DMS79 treated with DMSO at 0.1 percent for 48 hours (cell line): ENCODE data around the gene DOK6.
"Not testable (repeated sequence)": the region's sequence is repeated elsewhere in the genome, so short reads cannot be mapped to it uniquely, and the experiment has no call there.

Source experiments
- DNase-seq: peaks from one replicate; lab custom pipeline; 2025; lab: John Stamatoyannopoulos, UW

The DOK6 gene

GRCh38 chr18:69400253-69400975 lies at the start of gene DOK6:
TSS of gene DOK6 (plus strand) at chr18:69400888.
- peak; percentile 88 for DNase-seq

DNA sequence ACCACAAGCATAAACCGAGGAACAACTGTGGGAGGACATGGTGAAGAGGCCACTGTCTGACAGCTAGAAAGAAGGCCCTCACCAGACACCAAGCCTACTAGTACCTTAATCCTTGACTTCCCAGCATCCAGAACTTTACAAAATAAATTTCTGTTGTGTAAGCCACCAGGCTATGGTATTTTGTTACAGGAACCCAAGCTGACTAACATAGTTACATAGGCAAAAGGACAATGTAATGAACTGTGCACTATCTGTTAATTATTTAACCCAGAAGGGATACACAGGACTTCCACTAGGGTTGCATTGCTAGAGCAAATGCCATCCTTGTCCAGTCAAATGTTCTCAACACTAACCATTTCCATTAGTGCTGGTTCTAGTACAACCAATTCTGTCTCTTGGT lies 47.7 kb upstream of the DOK6 start:
- DNase-seq: no peak

DNA sequence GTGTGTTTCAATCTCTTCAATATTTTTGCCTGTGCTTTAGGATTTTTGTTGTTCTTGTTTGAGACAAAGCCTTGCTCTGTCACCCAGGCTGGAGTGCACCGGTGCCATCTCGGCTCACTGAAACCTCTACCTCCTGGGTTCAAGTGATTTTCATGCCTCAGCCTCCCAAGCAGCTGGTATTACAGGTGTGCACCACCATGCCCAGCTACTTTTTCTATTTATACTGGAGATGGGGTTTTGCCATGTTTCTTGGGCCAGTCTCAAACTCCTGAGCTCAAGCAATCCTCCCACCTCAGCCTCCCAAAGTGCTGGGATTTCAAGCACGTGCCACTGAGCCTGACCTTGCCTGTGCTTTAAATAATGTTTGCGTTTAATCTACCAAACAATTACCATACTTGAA lies 43.1 kb upstream of the DOK6 start:
- no peak for DNase-seq

GRCh38 chr18:69358212-69358895 lies 42.3 kb upstream of the DOK6 start:
- no peak for DNase-seq

DNA sequence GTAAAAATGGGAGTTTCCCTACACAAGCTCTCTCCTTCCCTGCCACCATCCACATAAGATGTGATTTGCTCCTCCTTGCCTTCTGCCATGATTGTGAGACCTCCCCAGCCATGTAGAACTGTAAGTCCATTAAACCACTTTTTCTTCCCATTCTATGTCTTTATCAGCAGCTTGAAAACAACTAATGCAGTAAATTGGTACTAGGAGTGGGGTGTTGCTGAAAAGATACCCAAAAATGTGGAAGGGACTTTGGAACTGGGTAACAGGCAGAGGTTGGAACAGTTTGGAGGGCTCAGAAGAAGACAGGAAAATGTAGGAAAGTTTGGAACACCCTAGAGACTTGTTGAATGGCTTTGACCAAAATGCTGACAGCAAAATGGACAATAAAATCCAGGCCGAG lies 40.9 kb upstream of the DOK6 start:
- not testable (repeated sequence) for DNase-seq

DNA sequence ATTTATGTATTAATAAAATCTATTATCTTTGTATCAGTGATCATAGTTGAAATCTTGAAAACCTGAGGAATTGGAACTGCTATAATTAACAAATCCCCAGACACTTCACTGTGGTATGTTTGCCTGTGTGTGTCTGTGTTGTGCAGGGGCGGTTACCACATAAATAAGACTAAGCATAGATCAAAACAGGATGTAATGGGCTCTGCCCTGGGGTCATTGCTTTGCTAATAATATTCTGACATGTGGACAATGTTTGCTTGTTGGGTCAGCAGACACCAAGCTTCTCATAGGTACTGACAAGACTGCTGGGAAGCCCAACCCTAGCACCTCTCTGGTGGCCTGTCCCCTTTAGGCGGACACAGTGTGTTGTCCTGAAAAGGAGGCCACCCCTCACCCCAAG lies 35.8 kb upstream of the DOK6 start:
- DNase-seq: no peak

DNA sequence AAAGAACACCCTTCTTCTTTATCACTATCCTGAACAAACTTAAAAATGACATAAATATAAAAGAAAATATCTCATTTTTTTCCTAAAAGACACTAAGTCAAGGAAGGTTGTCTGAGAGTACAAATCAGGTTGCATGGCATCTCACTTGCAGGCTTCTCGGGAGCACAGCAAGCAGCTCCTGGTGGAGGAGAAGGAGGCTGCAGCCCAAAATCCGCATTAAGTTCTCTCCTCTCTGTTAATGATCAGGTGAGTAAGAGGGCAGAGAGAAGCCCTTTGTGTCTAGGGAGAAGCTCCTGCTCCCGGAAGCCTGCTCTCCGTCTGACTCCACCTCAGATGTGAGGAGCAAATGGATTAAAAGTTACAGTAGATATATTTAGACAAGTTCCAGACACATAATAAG lies 35.0 kb upstream of the DOK6 start:
- DNase-seq: no peak

DNA sequence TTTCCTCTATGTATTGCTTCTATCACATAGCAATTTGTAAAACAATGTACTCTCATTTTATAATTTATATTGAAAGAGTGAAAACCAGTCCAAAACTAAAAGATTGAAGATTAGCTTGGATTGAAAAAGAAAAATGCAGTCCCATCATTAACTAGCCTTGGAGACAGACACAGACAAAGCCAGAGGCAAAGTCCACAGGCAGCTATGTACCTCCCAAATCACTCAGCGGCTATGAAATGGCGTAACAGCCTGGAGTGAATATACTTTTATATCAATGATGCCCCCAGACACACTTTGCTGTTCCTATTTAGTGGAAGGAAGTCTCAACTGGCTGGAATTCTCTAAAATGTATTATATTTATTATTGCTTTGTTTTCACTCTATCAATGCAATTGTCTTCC lies 33.6 kb upstream of the DOK6 start:
- DNase-seq: no peak

GRCh38 chr18:69371729-69372128 lies 29.0 kb upstream of the DOK6 start:
- DNase-seq: no peak

DNA sequence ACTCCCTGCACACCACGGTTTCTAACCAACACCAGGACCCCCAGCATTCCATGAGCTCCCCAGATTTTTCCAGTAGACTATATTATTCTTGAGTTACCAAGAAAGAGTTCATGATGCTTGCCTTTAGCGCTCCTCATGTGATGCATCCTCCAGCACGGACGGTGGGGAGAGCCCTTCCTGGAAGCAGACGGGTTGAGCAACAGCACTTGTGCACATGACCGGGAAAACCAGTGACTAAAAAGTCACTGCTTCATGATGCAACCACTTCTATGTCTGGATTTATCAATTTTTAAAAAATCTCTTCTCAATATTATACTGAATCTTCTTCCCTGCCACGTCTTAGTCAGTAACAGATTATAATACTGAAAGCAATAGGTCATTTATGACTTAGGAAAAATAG lies 20.4 kb upstream of the DOK6 start:
- DNase-seq: no peak

- no peak for DNase-seq
Measured at GRCh38 chr18:69383186-69383585, 17.5 kb upstream of the DOK6 start.

- peak; percentile 37 for DNase-seq
Measured at GRCh38 chr18:69387186-69387585, 13.5 kb upstream of the DOK6 start.

DNA sequence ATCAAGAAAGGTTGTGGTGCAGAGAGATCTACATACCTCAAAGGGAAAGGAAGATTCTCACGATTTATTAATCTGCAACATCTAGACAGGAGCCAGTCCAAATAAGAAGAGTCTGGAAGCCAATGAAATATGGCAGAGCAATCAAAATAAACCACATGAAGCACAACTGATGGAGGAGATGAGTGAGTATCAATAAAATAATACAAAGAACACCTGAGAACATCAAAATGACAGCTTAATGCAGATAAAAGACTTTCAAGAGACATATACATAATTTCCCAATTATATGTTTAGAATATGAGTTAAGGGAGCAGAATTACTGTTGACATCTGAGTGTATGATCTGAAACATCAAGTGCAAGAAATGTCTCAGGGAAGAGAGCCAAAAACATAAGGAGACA lies 12.5 kb upstream of the DOK6 start:
- no peak for DNase-seq

DNA sequence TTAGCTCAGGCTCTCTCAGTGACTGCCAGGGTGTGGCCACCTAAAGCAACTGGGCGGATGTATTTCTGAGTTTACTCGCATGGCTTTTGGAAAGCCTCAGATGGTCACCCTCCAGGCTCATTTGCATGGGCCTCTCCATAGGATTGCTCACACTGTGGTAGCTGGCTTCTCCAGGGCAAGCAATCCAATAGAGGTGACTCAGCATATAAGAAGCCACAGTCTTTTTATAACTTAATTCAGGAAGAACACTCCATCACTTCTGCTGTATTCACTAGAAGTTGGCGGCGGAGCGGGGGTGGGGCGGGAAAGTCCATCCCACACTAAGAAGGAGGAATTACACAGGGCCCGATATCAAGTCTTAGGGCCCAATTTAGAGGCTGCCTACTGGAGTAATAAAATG lies 3.6 kb upstream of the DOK6 start:
- DNase-seq: no peak

- no peak for DNase-seq
Measured at GRCh38 chr18:69399253-69399652, 1.4 kb upstream of the DOK6 start.

DNA sequence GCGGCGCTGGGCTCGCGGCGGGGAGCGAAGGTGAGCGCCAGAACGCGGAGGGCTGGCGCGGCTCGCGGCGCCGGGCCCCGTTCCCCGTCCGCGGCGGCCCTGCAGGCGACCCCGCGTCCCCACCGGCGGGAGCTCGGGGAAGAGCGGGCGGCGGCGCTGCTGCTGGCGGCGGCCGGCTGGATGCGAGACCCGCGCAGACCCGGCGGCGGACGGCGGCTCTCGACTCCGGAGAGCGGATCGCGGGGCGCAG lies 213 bp downstream of the DOK6 start:
- DNase-seq: no peak

- peak; percentile 57 for DNase-seq
Measured at GRCh38 chr18:69401226-69401971, 711 bp downstream of the DOK6 start.

GRCh38 chr18:69401972-69402532 lies 1.4 kb downstream of the DOK6 start:
- DNase-seq: peak; percentile 65

DNA sequence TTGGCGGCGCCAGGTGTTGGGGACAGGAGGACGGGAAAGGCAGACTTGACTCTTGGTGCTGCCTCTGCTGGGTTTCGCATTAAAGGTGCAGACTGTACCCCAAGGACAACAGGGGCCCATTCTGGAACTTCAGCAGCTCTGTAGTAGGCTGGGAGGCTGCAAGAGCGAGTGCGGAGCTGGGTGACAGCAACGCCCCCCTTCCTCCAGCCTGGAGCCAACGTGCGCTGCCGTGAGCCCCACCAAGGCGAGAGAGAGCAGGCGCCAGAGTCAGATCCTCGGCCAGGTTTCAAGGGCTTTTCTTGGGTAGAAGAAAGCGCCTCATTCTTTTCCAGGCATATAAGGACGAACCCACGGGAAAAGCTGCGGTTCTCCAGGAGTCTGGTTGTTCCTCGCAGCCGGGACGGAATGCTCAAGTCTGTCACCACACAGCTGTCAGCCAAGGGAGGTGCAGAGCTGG lies 1.9 kb downstream of the DOK6 start:
- DNase-seq: peak; percentile 80

- peak; percentile 47 for DNase-seq
Measured at GRCh38 chr18:69408522-69408921, 7.8 kb downstream of the DOK6 start.

DNA sequence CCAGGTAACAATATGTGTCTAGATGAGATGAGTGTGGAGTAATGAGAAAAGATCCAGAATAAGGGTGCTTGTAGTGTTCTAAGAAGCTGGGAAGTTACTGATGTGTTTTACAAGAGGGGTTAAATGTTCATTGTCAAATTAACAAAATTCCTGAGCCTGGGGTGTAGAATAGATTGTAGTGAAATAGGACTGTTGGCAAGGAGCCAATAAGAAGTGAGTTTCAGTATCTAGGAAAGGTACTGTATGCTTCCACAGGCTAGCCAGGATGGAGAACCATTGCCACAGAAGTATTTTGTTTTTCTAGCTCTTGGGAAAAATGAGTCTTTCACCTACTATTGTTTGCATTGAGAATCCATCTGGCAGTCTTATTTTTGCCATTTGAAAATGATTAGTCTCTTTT lies 10.5 kb downstream of the DOK6 start:
- DNase-seq: no peak

GRCh38 chr18:69414184-69414583 lies 13.5 kb downstream of the DOK6 start:
- no peak for DNase-seq

DNA sequence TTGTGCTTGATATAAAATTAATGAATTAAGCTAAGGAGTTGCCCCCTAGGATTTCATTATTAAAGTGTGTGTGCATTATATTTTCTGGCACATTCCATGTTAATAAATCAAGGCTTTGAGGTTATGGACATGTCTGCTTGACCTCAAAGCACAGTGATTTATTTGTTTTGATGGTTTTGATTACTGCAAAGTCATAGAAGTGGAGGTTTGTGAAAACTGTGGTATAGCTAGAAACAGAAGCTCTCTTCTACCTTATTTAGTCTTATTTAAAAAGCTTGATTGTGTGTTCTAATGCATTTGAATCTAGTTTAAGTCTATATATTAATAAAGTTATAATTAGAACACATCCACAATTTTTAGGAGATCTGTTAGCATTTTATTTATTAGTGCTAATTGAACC lies 32.2 kb downstream of the DOK6 start:
- no peak for DNase-seq
